Activated CD8-positive, alpha-beta memory T cell treated with anti-CD3 and anti-CD28 coated beads for 4 hours (primary cell): ENCODE results near the gene CHD9NB.
"Not testable (repeated sequence)": the region's sequence is repeated elsewhere in the genome, so short reads cannot be mapped to it uniquely, and the experiment has no call there.

ENCODE experiments used
- DNase-seq, 2 donors: peaks; one replicate each; pipeline ENCODE4 v3.0.0-alpha.2; 2020; ENCODE audit warnings: low read depth in 2 of 2

CHD9NB gene

DNA sequence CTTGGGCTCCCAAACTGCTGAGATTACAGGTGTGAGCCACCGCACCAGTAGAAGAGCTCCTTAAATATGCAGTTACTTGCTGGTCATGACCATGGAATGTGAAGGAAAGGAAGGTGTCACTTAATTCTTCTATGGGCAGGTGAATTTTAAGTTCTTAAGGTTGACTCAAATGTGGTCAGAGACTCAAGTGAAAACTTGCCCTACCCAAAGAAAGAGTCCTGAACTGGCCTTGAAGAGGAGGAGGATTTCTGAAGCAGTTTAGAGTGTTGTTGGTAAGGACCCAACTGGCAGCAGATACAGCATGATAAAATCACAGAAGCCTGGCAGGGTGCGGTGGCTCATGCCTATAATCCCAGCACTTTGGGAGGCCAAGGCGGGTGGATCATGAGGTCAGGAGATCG, 31.4 kb upstream of the CHD9NB start:
- DNase-seq, result no peak

GRCh38 chr16:53083119-53083518, 30.4 kb upstream of the CHD9NB start:
- no peak for DNase-seq

DNA sequence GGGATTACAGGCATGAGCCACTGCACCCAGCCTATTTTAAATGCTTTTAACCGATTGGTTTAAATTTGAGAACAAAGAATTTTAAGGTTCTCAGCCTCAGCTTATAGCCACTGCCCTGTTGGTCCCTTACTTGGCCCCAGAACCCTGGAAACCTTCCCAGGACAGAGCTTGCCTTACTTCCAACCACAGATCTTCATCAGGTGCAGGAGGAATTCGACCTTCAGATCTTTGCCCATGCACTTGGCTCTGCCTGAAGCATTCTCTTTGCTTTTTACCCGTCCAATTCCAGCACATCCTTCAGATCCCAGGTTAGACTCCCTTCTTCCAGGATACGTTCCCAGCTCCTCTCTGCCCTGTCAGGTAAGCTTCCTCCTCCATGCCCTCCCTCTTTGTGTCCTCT, 29.8 kb upstream of the CHD9NB start:
- DNase-seq, result no peak

- no peak for DNase-seq
Measured at GRCh38 chr16:53081686-53082407, 29.1 kb upstream of the CHD9NB start.

- no peak for DNase-seq
Measured at GRCh38 chr16:53081032-53081424, 28.3 kb upstream of the CHD9NB start.

GRCh38 chr16:53080345-53081031, 27.8 kb upstream of the CHD9NB start:
- no peak for DNase-seq

DNA sequence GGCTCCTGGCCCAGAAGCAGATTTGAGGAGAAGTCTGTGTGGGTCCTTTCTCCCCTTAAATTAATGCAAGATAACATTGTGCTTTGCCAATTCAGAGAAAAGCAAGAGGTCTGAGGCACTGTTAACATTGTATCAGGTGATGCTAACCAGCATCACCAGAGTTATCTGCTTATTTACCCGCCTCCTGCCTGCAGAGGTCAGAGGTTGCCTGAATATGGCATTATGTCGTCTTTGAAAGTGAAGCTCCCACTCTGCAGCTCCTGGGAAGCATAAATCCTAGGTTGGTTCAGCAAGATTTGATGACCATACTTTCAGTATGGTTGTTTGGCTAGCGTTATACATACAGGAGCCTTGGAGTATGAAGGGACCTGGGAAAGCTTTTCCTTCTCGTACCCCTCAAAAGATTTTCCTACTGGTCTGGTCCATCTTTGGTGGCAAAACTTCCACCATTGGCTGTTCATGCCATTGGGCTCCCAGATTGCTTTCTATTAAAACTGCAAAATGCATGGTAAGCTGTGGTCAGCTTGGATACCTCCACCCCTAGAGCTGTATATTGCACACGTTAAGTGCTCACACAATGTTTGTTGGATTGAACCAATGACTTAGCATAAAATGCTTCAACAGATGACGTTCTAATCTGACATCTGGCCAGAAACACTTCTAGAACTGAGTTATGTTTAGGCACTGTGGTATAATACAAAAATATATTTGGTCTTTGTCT, 26.2 kb upstream of the CHD9NB start:
- DNase-seq, result no peak

GRCh38 chr16:53078247-53078646, 25.6 kb upstream of the CHD9NB start:
- DNase-seq, result no peak

DNA sequence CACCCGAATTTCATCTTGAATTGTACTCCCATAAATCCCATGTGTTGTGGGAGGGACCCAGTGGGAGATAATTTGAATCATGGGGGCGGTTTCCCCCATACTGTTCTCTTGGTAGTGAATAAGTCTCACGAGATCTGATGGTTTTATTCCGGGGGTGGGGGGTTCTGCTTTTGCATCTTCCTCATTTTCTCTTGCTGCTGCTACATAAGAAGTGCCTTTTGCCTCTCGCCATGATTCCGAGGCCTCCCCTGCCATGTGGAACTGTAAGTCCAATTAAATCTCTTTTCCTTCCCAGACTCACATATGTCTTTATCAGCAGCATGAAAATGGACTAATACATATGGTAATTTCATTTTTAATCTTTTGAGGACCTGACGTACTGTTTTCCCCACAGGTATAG, 22.8 kb upstream of the CHD9NB start:
- DNase-seq, result not testable (repeated sequence)

DNA sequence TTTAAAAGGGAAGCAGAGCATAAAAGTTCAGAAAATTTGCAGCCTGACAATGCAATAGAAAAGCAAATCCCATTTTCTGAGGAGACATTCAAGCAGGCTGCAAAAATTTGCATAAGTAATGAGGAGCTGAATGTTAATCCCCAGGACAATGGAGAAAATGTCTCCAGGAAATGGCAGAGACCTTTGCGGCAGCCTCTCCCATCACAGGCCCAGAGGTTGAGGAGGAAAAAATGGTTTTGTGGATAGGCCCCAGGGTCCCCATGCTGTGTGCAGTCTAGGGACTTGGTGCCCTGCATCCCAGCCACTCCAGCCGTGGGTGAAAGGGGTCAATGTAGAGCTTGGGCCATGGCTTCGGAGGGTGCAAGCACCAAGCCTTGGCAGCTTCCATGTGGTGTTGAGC, 21.6 kb upstream of the CHD9NB start:
- DNase-seq, result not testable (repeated sequence)

DNA sequence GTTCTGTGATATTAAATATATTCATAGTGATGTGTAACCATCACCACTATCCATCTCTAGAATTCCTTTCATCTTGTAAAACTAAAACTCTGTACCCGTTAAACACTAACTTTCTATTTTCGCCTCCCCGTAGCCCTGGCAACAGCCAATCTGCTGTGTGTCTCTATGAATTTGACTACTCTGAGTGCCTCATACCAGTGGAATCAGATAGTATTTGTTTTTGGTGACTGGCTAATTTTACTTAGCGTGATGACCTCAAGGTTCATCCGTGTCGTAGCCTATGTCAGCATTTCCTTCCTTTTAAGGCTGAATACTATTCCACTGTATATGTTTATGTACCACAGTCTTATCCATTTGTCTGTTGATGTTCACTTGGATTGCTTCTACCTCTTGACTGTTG, 20.3 kb upstream of the CHD9NB start:
- no peak for DNase-seq

- DNase-seq, result no peak
Measured at GRCh38 chr16:53071748-53072301, 19.1 kb upstream of the CHD9NB start.

DNA sequence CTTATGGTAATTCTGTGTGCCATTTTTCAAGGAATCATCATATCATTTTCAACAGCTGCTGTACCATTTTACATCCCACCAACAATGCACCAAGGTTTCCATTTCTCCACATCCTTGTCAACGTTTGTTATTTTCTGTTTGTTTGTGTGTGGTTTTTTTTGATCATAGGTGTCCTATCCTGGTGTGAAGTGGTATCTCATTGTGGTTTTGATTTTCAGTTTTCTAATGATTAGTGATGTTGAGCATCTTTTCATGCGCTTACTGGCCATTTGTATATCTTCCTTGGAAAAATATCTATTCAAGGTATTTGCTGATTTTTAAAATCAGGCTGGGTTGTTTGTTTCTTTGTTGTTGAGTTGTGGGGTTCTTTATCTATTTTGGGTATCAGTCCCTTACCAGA, 17.1 kb upstream of the CHD9NB start:
- no peak for DNase-seq

DNA sequence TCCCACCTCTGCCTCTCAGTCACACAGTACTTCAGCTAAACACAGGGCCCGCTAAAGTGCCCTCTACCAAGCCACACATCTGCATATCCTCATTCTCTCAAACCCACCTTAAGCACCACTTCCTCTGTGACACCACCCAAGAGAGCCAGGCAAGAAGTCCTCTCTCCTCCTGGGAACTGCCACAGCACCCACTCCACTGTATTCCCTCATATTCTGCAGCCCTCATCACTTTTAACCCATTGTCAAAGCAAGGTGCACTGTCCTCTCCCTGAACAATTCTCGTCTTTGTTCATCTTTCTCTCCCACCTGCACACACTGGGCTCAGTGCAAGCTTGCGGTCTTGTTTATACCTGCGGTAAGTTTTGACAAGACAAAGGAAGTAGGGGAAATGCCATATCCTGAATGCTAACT, 15.7 kb upstream of the CHD9NB start:
- DNase-seq, result no peak

- no peak for DNase-seq
Measured at GRCh38 chr16:53067675-53068074, 15.0 kb upstream of the CHD9NB start.

- DNase-seq, result no peak
Measured at GRCh38 chr16:53065461-53066061, 12.9 kb upstream of the CHD9NB start.

- no peak for DNase-seq
Measured at GRCh38 chr16:53064081-53064578, 11.4 kb upstream of the CHD9NB start.

GRCh38 chr16:53061701-53062159, 9.0 kb upstream of the CHD9NB start:
- DNase-seq, result no peak

DNA sequence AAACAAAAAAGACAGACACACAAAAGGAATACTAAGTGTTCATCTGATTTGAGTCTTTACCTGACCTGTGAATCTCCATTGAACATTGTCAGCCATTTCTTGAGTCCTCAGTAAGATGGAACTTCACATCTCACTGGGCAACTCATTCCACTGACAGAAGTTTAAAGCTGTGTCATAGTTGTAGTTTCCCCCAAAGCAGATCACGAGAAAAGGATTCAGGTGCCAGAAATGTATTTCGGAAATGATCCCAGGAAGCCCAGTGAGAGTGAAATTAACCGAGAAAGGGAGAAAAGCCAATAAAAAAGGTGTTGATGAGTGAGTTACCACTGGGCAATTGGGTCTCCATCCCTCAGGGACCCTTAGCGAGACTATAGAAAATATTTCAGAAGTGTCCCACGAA, 8.6 kb upstream of the CHD9NB start:
- DNase-seq, result no peak

GRCh38 chr16:53059672-53060071, 7.0 kb upstream of the CHD9NB start:
- DNase-seq, result no peak

DNA sequence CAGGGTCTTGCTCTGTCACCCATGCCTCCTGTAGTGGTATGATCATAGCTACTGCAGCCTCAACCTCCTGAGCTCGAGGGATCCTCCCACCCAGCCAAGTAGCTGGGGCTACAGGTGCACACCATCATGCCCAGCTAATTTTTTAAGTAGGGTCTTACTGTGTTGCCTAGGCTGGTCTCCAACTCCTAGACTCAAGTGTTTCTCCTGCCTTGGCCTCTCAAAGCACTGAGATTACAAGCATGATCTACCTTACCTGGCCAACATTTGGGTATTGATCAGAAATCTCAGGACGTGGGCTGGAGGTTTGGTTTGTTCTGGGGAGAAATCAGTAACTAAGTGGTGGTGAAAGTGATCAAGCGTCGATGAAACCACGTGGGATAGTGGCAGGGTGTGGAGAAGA, 6.2 kb upstream of the CHD9NB start:
- no peak for DNase-seq

- DNase-seq, result no peak
Measured at GRCh38 chr16:53058441-53058840, 5.7 kb upstream of the CHD9NB start.
